ENCODE measurements around the gene SERHL2.
"Not testable (repeated sequence)": the region's sequence is repeated elsewhere in the genome, so short reads cannot be mapped to it uniquely, and the experiment has no call there.

GRCh38 chr22:42515304-42515703 is 38.5 kb upstream of the SERHL2 start:
- not testable (repeated sequence) for TF ChIP-seq CTCF (IDR thresholded peaks at IDR 0.05; ENCODE audit: insufficient read depth, low read length, poor library complexity, severe bottlenecking); EZH2phosphoT487 (conservative IDR thresholded peaks at IDR 0.05; ENCODE audit: low read length)

All from SU-DHL-6 (cell line).